ENCODE measurements around the gene PLCH2.

- TF ChIP-seq CTCF (conservative IDR thresholded peaks at IDR 0.05; ENCODE audit: low read depth, low read length), result no peak
- TF ChIP-seq EZH2 (IDR thresholded peaks at IDR 0.05; ENCODE audit: borderline replicate concordance, low read depth, low read length, poor library complexity, severe bottlenecking), result no peak
Observed at GRCh38 chr1:2537784-2538115, 61.7 kb downstream of the PLCH2 start.

All from A673 (cell line).